ENCODE results near the gene KAT8. TPM values are rescaled to one million over a fixed set of nuclear protein-coding genes. Genes with fewer than 3 reads are reported as not detected.
A peak's percentile ranks its signal among the peaks of the same experiment; 100 is the strongest.

KAT8 gene
- total and polyA plus RNA-seq, 9 of the 15 experiments (the other 6 are each of a cell fraction or from before 2014, with no cell fraction given): 10.0 to 98.5 (median 76.4) TPM

DNA sequence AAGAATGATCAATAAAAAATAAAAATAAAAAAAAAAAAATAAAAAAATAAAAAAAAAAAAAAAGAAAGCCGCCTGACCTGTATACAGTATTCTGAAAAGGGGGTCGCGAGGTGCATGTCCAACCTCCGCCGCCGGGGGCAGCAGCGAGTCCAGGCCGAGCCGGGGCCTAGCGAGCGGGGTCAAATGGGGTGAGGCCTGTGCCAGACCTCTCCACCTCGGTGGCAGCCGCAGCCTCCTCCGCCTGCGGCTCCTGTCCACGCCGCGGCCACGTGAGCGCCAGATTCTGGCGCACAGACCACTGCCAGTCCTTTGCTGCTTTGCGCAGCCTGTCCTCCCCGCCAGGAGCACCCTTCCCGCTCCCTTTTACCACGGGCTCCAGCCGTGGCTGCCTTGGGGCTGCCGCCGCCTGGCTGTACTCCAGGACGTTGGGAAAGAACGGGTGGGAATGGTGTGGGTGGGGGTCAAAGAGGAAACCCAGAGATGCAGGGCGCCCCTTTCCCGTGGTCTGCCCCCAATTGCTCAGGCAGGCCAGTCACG, 11.7 kb upstream of the KAT8 start (continued):
- TF ChIP-seq, protein P1, sequence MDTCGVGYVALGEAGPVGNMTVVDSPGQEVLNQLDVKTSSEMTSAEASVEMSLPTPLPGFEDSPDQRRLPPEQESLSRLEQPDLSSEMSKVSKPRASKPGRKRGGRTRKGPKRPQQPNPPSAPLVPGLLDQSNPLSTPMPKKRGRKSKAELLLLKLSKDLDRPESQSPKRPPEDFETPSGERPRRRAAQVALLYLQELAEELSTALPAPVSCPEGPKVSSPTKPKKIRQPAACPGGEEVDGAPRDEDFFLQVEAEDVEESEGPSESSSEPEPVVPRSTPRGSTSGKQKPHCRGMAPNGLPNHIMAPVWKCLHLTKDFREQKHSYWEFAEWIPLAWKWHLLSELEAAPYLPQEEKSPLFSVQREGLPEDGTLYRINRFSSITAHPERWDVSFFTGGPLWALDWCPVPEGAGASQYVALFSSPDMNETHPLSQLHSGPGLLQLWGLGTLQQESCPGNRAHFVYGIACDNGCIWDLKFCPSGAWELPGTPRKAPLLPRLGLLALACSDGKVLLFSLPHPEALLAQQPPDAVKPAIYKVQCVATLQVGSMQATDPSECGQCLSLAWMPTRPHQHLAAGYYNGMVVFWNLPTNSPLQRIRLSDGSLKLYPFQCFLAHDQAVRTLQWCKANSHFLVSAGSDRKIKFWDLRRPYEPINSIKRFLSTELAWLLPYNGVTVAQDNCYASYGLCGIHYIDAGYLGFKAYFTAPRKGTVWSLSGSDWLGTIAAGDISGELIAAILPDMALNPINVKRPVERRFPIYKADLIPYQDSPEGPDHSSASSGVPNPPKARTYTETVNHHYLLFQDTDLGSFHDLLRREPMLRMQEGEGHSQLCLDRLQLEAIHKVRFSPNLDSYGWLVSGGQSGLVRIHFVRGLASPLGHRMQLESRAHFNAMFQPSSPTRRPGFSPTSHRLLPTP (IDR thresholded peaks at IDR 0.05; ENCODE audit: borderline replicate concordance, extremely low read depth, insufficient read length): no peak
- TF ChIP-seq MYNN (IDR thresholded peaks at IDR 0.05): peak; percentile 76; the same call in 1 of the 2 replicates
- no peak for TF ChIP-seq MYNN (CRISPR knock-in tag; IDR thresholded peaks at IDR 0.05)
- no peak for TF ChIP-seq XRCC3 (IDR thresholded peaks at IDR 0.05)
- TF ChIP-seq, protein P2, sequence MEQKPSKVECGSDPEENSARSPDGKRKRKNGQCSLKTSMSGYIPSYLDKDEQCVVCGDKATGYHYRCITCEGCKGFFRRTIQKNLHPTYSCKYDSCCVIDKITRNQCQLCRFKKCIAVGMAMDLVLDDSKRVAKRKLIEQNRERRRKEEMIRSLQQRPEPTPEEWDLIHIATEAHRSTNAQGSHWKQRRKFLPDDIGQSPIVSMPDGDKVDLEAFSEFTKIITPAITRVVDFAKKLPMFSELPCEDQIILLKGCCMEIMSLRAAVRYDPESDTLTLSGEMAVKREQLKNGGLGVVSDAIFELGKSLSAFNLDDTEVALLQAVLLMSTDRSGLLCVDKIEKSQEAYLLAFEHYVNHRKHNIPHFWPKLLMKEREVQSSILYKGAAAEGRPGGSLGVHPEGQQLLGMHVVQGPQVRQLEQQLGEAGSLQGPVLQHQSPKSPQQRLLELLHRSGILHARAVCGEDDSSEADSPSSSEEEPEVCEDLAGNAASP (IDR thresholded peaks at IDR 0.05): peak; percentile 99
- TF ChIP-seq, protein P3, sequence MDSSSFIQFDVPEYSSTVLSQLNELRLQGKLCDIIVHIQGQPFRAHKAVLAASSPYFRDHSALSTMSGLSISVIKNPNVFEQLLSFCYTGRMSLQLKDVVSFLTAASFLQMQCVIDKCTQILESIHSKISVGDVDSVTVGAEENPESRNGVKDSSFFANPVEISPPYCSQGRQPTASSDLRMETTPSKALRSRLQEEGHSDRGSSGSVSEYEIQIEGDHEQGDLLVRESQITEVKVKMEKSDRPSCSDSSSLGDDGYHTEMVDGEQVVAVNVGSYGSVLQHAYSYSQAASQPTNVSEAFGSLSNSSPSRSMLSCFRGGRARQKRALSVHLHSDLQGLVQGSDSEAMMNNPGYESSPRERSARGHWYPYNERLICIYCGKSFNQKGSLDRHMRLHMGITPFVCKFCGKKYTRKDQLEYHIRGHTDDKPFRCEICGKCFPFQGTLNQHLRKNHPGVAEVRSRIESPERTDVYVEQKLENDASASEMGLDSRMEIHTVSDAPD (CRISPR knock-in tag; IDR thresholded peaks at IDR 0.05): peak; percentile 83; the same call in 1 of the 2 replicates
- TF ChIP-seq, protein P4, sequence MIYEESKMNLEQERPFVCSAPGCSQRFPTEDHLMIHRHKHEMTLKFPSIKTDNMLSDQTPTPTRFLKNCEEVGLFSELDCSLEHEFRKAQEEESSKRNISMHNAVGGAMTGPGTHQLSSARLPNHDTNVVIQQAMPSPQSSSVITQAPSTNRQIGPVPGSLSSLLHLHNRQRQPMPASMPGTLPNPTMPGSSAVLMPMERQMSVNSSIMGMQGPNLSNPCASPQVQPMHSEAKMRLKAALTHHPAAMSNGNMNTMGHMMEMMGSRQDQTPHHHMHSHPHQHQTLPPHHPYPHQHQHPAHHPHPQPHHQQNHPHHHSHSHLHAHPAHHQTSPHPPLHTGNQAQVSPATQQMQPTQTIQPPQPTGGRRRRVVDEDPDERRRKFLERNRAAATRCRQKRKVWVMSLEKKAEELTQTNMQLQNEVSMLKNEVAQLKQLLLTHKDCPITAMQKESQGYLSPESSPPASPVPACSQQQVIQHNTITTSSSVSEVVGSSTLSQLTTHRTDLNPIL (CRISPR knock-in tag; IDR thresholded peaks at IDR 0.05): no peak
- TF ChIP-seq BACH1 (tag; IDR thresholded peaks at IDR 0.05): no peak
- no peak for TF ChIP-seq CHCHD3 (CRISPR knock-in tag; IDR thresholded peaks at IDR 0.05)
- no peak for TF ChIP-seq ZNF239 (CRISPR knock-in tag; IDR thresholded peaks at IDR 0.05)
- TF ChIP-seq BRCA1 (IDR thresholded peaks at IDR 0.05): no peak
- no peak for TF ChIP-seq BRCA1 (CRISPR knock-in tag; IDR thresholded peaks at IDR 0.05)
- TF ChIP-seq GABPA (tag; conservative IDR thresholded peaks at IDR 0.05; ENCODE audit: low read depth): no peak
- TF ChIP-seq ZNF644 (tag; IDR thresholded peaks at IDR 0.05; ENCODE audit: low read depth): no peak
- TF ChIP-seq MTA3 (IDR thresholded peaks at IDR 0.05; ENCODE audit: borderline replicate concordance): peak; percentile 94
- TF ChIP-seq, protein P5, sequence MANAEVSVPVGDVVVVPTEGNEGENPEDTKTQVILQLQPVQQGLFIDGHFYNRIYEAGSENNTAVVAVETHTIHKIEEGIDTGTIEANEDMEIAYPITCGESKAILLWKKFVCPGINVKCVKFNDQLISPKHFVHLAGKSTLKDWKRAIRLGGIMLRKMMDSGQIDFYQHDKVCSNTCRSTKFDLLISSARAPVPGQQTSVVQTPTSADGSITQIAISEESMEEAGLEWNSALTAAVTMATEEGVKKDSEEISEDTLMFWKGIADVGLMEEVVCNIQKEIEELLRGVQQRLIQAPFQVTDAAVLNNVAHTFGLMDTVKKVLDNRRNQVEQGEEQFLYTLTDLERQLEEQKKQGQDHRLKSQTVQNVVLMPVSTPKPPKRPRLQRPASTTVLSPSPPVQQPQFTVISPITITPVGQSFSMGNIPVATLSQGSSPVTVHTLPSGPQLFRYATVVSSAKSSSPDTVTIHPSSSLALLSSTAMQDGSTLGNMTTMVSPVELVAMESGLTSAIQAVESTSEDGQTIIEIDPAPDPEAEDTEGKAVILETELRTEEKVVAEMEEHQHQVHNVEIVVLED (CRISPR knock-in tag; IDR thresholded peaks at IDR 0.05): peak; percentile 36
- peak; percentile 77 for TF ChIP-seq ZNF263 (CRISPR knock-in tag; IDR thresholded peaks at IDR 0.05; ENCODE audit: borderline replicate concordance)
- TF ChIP-seq NR4A1 (CRISPR knock-in tag; IDR thresholded peaks at IDR 0.05): no peak
- peak; percentile 67; the same call in 1 of the 2 replicates for TF ChIP-seq NR4A1 (tag; IDR thresholded peaks at IDR 0.05)
- TF ChIP-seq HDAC2 (IDR thresholded peaks at IDR 0.05): 0 out of 2 replicates have a peak, but pooled peaks have one; percentile 37
- no peak for TF ChIP-seq ZSCAN29 (IDR thresholded peaks at IDR 0.05)
- no peak for TF ChIP-seq CREB1 (IDR thresholded peaks at IDR 0.05)
- no peak for TF ChIP-seq CREB1 (CRISPR knock-in tag; IDR thresholded peaks at IDR 0.05)
